ENCODE data around the gene BTAF1.

BTAF1 gene

GRCh38 chr10:91939653-91940052 lies 16.1 kb downstream of the BTAF1 start:
- Histone ChIP-seq H3K27ac (ENCODE audit: low read length) (no peak overlapping the region), H3K9me3 (ENCODE audit: control insufficient read depth in 2 of 2, low read length in 2 of 2) (no peaks in the 10 kb centered on the region), H3K9ac (ENCODE audit: low read length in 2 of 2) (no peak overlapping the region), H3K4me3 (ENCODE audit: low read length in 2 of 2) (no peak overlapping the region), H3K4me1 (ENCODE audit: control insufficient read depth, insufficient read depth, low read length) (no peaks in the 10 kb centered on the region), H3K27me3 (ENCODE audit: control insufficient read depth in 1 of 2, insufficient read depth in 2 of 2, low read length in 2 of 2) (no peaks in the 10 kb centered on the region), H3K36me3 (ENCODE audit: control insufficient read depth in 2 of 2, insufficient read depth in 2 of 2, low read length in 2 of 2) (peaks cover 11 to 12% of the 10 kb centered on the region in 2 donors)

GRCh38 chr10:91941426-91941825 lies 17.9 kb downstream of the BTAF1 start:
- no peak overlapping the region for H3K27ac ChIP-seq (ENCODE audit: low read length)
- no peak overlapping the region for H3K9ac ChIP-seq (ENCODE audit: low read length in 2 of 2)
- no peaks in the 10 kb centered on the region for H3K4me1 ChIP-seq (ENCODE audit: control insufficient read depth, insufficient read depth, low read length)
- peaks cover 11 to 12% of the 10 kb centered on the region in 2 donors for H3K36me3 ChIP-seq (ENCODE audit: control insufficient read depth in 2 of 2, insufficient read depth in 2 of 2, low read length in 2 of 2)
- no peak overlapping the region for H3K4me3 ChIP-seq (ENCODE audit: low read length in 2 of 2)
- H3K27me3 ChIP-seq (ENCODE audit: control insufficient read depth in 1 of 2, insufficient read depth in 2 of 2, low read length in 2 of 2) = no peaks in the 10 kb centered on the region
- H3K9me3 ChIP-seq (ENCODE audit: control insufficient read depth in 2 of 2, low read length in 2 of 2) = no peaks in the 10 kb centered on the region

GRCh38 chr10:91944880-91945630 lies 21.5 kb downstream of the BTAF1 start:
- H3K4me1 ChIP-seq (ENCODE audit: control insufficient read depth, insufficient read depth, low read length) = no peaks in the 10 kb centered on the region
- no peaks in the 10 kb centered on the region for H3K9me3 ChIP-seq (ENCODE audit: control insufficient read depth in 2 of 2, low read length in 2 of 2)
- H3K36me3 ChIP-seq (ENCODE audit: control insufficient read depth in 2 of 2, insufficient read depth in 2 of 2, low read length in 2 of 2) = peaks cover 7 to 8% of the 10 kb centered on the region in 2 donors
- no peak overlapping the region for H3K27ac ChIP-seq (ENCODE audit: low read length)
- no peak overlapping the region for H3K9ac ChIP-seq (ENCODE audit: low read length in 2 of 2)
- no peak overlapping the region for H3K4me3 ChIP-seq (ENCODE audit: low read length in 2 of 2)
- no peaks in the 10 kb centered on the region for H3K27me3 ChIP-seq (ENCODE audit: control insufficient read depth in 1 of 2, insufficient read depth in 2 of 2, low read length in 2 of 2)

GRCh38 chr10:91953600-91954160 lies 30.1 kb downstream of the BTAF1 start:
- Histone ChIP-seq H3K36me3 (ENCODE audit: control insufficient read depth in 2 of 2, insufficient read depth in 2 of 2, low read length in 2 of 2) (peaks cover 19 to 49% of the 10 kb centered on the region in 2 donors), H3K4me3 (ENCODE audit: low read length in 2 of 2) (no peak overlapping the region), H3K9ac (ENCODE audit: low read length in 2 of 2) (no peak overlapping the region), H3K4me1 (ENCODE audit: control insufficient read depth, insufficient read depth, low read length) (no peaks in the 10 kb centered on the region), H3K9me3 (ENCODE audit: control insufficient read depth in 2 of 2, low read length in 2 of 2) (no peaks in the 10 kb centered on the region), H3K27me3 (ENCODE audit: control insufficient read depth in 1 of 2, insufficient read depth in 2 of 2, low read length in 2 of 2) (no peaks in the 10 kb centered on the region), H3K27ac (ENCODE audit: low read length) (no peak overlapping the region)

GRCh38 chr10:91955114-91955513 lies 31.5 kb downstream of the BTAF1 start:
- peaks cover 23 to 61% of the 10 kb centered on the region in 2 donors for H3K36me3 ChIP-seq (ENCODE audit: control insufficient read depth in 2 of 2, insufficient read depth in 2 of 2, low read length in 2 of 2)
- no peaks in the 10 kb centered on the region for H3K27me3 ChIP-seq (ENCODE audit: control insufficient read depth in 1 of 2, insufficient read depth in 2 of 2, low read length in 2 of 2)
- H3K27ac ChIP-seq (ENCODE audit: low read length) = no peak overlapping the region
- no peak overlapping the region for H3K9ac ChIP-seq (ENCODE audit: low read length in 2 of 2)
- no peaks in the 10 kb centered on the region for H3K9me3 ChIP-seq (ENCODE audit: control insufficient read depth in 2 of 2, low read length in 2 of 2)
- H3K4me3 ChIP-seq (ENCODE audit: low read length in 2 of 2) = no peak overlapping the region
- no peaks in the 10 kb centered on the region for H3K4me1 ChIP-seq (ENCODE audit: control insufficient read depth, insufficient read depth, low read length)

GRCh38 chr10:91957091-91957490 lies 33.5 kb downstream of the BTAF1 start:
- Histone ChIP-seq H3K9ac (ENCODE audit: low read length in 2 of 2) (no peak overlapping the region), H3K27me3 (ENCODE audit: control insufficient read depth in 1 of 2, insufficient read depth in 2 of 2, low read length in 2 of 2) (no peaks in the 10 kb centered on the region), H3K27ac (ENCODE audit: low read length) (no peak overlapping the region), H3K36me3 (ENCODE audit: control insufficient read depth in 2 of 2, insufficient read depth in 2 of 2, low read length in 2 of 2) (peaks cover 27 to 61% of the 10 kb centered on the region in 2 donors), H3K9me3 (ENCODE audit: control insufficient read depth in 2 of 2, low read length in 2 of 2) (no peaks in the 10 kb centered on the region), H3K4me3 (ENCODE audit: low read length in 2 of 2) (no peak overlapping the region), H3K4me1 (ENCODE audit: control insufficient read depth, insufficient read depth, low read length) (no peaks in the 10 kb centered on the region)

GRCh38 chr10:91969297-91969696 lies 45.7 kb downstream of the BTAF1 start:
- no peak overlapping the region for H3K4me3 ChIP-seq (ENCODE audit: low read length in 2 of 2)
- H3K36me3 ChIP-seq (ENCODE audit: control insufficient read depth in 2 of 2, insufficient read depth in 2 of 2, low read length in 2 of 2) = peaks cover 5 to 13% of the 10 kb centered on the region in 2 donors
- no peaks in the 10 kb centered on the region for H3K27me3 ChIP-seq (ENCODE audit: control insufficient read depth in 1 of 2, insufficient read depth in 2 of 2, low read length in 2 of 2)
- no peak overlapping the region for H3K27ac ChIP-seq (ENCODE audit: low read length)
- H3K9ac ChIP-seq (ENCODE audit: low read length in 2 of 2) = no peak overlapping the region
- H3K9me3 ChIP-seq (ENCODE audit: control insufficient read depth in 2 of 2, low read length in 2 of 2) = no peaks in the 10 kb centered on the region
- H3K4me1 ChIP-seq (ENCODE audit: control insufficient read depth, insufficient read depth, low read length) = no peaks in the 10 kb centered on the region

GRCh38 chr10:91974960-91975359 lies 51.4 kb downstream of the BTAF1 start:
- Histone ChIP-seq H3K9me3 (ENCODE audit: control insufficient read depth in 2 of 2, low read length in 2 of 2) (no peaks in the 10 kb centered on the region), H3K4me1 (ENCODE audit: control insufficient read depth, insufficient read depth, low read length) (no peaks in the 10 kb centered on the region), H3K4me3 (ENCODE audit: low read length in 2 of 2) (no peak overlapping the region), H3K9ac (ENCODE audit: low read length in 2 of 2) (no peak overlapping the region), H3K36me3 (ENCODE audit: control insufficient read depth in 2 of 2, insufficient read depth in 2 of 2, low read length in 2 of 2) (peaks cover 0 to 4% of the 10 kb centered on the region in 2 donors), H3K27ac (ENCODE audit: low read length) (no peak overlapping the region), H3K27me3 (ENCODE audit: control insufficient read depth in 1 of 2, insufficient read depth in 2 of 2, low read length in 2 of 2) (no peaks in the 10 kb centered on the region)

GRCh38 chr10:91975438-91975837 lies 51.9 kb downstream of the BTAF1 start:
- no peaks in the 10 kb centered on the region for H3K4me1 ChIP-seq (ENCODE audit: control insufficient read depth, insufficient read depth, low read length)
- no peak overlapping the region for H3K4me3 ChIP-seq (ENCODE audit: low read length in 2 of 2)
- no peak overlapping the region for H3K9ac ChIP-seq (ENCODE audit: low read length in 2 of 2)
- H3K9me3 ChIP-seq (ENCODE audit: control insufficient read depth in 2 of 2, low read length in 2 of 2) = no peaks in the 10 kb centered on the region
- H3K36me3 ChIP-seq (ENCODE audit: control insufficient read depth in 2 of 2, insufficient read depth in 2 of 2, low read length in 2 of 2) = peaks cover 0 to 7% of the 10 kb centered on the region in 2 donors
- no peaks in the 10 kb centered on the region for H3K27me3 ChIP-seq (ENCODE audit: control insufficient read depth in 1 of 2, insufficient read depth in 2 of 2, low read length in 2 of 2)
- H3K27ac ChIP-seq (ENCODE audit: low read length) = no peak overlapping the region

- Histone ChIP-seq H3K27ac (ENCODE audit: low read length) (no peak overlapping the region), H3K4me1 (ENCODE audit: control insufficient read depth, insufficient read depth, low read length) (no peaks in the 10 kb centered on the region), H3K27me3 (ENCODE audit: control insufficient read depth in 1 of 2, insufficient read depth in 2 of 2, low read length in 2 of 2) (no peaks in the 10 kb centered on the region), H3K9ac (ENCODE audit: low read length in 2 of 2) (no peak overlapping the region), H3K4me3 (ENCODE audit: low read length in 2 of 2) (no peak overlapping the region), H3K9me3 (ENCODE audit: control insufficient read depth in 2 of 2, low read length in 2 of 2) (no peaks in the 10 kb centered on the region), H3K36me3 (ENCODE audit: control insufficient read depth in 2 of 2, insufficient read depth in 2 of 2, low read length in 2 of 2) (peaks cover 0 to 9% of the 10 kb centered on the region in 2 donors)
Observed at GRCh38 chr10:91976317-91977051, 52.9 kb downstream of the BTAF1 start.
